ENCODE results near the gene SEBOX.
A peak's percentile ranks its signal among the peaks of the same experiment; 100 is the strongest.

The SEBOX gene

DNA sequence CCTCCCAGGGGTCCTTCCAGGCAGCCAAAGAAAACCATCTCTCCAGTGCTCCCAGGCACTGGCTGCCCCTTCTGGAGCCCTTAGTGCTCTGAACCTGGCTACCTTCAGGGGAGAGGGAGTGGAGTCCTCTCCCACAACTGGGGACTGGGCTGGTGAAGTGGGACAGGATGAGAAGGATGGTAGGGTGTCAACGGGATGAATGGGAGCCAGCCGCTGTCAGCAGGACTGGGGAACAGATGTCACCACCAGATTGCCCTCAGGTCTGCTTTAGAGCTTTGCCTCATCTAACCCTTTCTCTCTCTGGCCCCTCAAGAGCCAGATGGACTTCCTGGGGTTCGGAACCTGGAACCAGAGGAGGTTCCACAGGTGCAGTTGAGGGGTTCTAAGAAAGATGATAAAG, 488 bp upstream of the SEBOX start:
- H3K27ac ChIP-seq = no peak overlapping the region
- TF ChIP-seq, protein P1, sequence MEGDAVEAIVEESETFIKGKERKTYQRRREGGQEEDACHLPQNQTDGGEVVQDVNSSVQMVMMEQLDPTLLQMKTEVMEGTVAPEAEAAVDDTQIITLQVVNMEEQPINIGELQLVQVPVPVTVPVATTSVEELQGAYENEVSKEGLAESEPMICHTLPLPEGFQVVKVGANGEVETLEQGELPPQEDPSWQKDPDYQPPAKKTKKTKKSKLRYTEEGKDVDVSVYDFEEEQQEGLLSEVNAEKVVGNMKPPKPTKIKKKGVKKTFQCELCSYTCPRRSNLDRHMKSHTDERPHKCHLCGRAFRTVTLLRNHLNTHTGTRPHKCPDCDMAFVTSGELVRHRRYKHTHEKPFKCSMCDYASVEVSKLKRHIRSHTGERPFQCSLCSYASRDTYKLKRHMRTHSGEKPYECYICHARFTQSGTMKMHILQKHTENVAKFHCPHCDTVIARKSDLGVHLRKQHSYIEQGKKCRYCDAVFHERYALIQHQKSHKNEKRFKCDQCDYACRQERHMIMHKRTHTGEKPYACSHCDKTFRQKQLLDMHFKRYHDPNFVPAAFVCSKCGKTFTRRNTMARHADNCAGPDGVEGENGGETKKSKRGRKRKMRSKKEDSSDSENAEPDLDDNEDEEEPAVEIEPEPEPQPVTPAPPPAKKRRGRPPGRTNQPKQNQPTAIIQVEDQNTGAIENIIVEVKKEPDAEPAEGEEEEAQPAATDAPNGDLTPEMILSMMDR (conservative IDR thresholded peaks at IDR 0.05) = no peak

DNA sequence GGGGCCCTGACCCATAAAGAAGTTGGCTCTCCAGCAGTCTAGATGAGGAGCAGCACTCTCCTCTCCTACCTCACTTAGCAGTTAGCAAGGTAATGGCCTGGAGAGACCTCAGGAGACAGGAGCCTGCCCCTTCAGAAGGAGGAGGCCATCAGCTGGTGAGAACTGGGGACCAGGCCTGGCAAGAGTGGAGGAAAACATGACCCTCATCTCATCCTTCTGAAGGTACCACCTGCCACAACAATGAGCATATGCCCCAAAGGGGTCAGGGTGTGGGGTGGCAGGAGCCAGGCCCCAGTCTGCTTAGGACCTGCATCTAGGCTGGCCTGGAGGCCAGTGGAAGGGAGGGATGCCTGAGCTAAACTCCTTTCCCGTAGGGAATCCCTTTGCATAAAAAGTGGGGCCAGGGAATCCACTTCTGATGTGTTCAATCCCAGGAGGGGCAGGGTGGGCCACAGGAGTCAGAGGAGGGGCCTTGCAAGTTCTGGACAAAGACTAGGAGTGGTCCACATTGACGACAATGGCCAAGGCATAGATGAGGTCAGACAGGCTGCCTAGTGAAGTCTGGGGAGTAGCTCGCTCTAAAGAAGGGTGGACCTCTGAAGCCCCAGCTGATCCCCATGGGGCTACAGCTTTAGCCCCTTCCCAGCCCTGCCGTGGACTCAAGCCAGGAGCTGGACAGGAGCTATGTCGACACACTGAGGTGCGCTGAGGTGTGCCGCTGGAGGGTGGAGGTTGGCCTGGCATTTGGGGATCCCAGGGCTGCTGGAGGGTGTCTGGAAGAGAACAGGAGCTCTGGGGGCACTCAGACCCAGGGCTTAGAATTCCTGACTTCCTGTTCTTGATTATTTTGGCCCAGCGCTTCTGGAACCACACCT, 986 bp downstream of the SEBOX start:
- TF ChIP-seq, protein P1 (conservative IDR thresholded peaks at IDR 0.05) = no peak
- H3K27ac ChIP-seq = no peak overlapping the region

DNA sequence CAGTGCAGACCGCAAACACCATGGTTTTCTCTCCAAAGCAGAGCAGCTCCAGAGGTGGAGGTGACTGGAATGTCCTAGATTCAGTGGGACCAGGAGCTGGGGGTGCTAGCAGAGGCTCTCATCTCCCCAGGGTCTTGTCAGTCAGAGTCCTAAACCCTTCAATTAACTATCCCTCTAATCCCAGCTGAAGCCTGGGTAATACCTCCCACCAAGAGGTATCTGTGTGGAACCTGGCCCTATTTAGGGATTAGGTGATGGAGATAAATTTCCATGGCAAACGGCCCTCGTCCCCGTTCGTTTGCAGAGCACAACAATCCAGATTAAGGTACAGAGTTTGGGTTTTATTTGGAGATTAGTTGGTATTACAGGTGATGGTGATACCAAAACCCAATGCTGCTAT, 1.8 kb downstream of the SEBOX start:
- no peak overlapping the region for H3K27ac ChIP-seq
- TF ChIP-seq, protein P1 (conservative IDR thresholded peaks at IDR 0.05) = no peak

DNA sequence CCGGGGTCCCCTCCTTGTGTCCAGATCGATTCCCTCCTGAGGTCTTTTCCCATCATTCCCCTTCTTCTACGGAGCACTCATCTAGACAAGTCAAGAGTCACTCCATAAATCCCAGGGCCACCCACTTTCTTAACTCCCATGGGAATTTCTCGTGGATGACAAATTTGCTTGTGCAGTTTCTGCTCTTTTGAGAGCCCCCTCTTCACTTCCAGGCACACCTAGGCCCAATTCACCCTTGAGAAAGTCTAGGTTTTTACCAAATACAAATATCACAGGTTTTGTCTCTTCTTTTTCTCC, 7.2 kb downstream of the SEBOX start:
- TF ChIP-seq, protein P1 (conservative IDR thresholded peaks at IDR 0.05) = no peak
- H3K27ac ChIP-seq = peak overlapping the region; percentile 95

DNA sequence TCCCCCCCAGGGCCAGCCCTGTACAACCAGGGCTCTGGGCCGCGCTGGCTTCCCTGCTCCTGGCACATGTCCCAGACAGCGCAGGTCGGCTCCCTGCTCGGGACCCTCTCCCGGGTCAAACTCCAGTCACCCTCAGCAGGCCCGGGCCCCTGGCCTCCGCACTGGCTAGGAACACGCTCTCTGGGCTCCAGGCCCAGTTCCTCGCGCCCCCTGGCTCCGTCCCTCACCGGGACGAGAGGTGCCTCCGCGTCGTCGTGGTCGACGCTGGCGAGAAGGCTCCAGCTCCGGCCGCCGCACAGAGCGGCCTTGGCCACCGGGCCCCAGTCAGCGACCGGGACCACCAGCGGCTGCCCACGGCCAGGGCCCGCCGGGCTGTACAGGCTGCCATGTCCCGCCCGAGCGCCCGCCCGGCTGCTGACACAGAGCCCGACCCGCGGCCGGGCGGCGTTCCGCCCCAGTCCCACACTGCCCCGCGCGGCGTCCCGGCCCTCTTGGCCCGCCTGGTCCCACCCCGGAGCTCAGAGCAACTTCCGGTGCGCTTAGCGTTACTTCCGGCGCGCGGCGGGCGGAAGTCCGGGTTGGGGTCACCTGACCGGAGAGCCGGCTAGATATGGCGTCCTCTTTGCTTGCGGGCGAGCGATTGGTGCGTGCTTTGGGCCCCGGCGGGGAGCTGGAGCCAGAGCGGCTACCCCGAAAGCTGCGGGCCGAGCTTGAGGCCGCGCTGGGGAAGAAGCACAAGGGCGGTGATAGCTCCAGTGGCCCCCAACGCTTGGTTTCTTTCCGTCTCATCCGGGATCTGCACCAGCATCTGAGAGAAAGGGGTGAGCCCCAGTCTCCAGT, 7.7 kb downstream of the SEBOX start, which contains the start of gene POLDIP2:
Gene POLDIP2 (minus strand): TSS at position 467 of the 840 bp plus-strand sequence. CDS start 79 bp downstream, at position 388.
- TF ChIP-seq, protein P1 (conservative IDR thresholded peaks at IDR 0.05) = 0 out of 2 replicates have a peak, but pooled peaks have one; percentile 9
- H3K27ac ChIP-seq = peak within 1 kb of the TSS; percentile 95

DNA sequence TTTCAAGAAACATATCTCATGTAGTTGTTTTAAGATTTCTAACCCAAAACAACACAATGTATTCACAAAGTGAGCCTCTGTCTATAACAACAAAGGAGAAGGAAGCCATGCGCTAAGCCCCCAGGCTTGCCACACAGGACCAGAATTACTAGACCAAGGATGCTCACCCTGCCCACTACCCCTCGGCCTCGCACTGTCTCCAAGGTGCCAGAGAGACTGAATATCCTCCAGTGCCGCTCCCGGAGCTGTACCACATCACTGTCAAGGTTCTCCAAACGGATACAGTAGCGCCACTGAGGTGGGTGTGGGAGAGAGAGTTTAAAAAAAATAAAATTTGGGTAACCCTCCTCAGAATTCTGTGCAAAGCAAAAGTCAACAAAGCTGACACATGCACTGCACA, 14.7 kb downstream of the SEBOX start:
- no peak overlapping the region for H3K27ac ChIP-seq
- TF ChIP-seq, protein P1 (conservative IDR thresholded peaks at IDR 0.05) = no peak

DNA sequence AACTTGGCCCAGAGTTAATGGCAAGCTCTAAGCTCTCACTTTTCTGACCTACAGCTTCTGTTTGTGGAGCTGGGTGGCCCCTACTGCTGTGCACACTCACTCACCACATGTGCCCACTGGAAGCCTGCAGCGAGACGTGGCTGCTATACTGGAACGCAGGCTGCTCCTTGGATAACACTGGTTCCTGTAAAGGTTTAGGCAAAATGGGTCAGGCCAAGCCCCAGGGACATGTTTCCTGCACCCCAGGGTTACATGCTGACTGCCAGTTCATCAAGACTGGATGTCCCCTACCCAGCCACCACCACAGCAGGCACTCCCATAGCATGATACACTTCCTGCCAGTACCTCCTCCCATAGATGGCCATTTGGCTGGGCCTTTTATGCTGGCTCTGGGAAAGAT, 16.0 kb downstream of the SEBOX start:
- TF ChIP-seq, protein P1 (conservative IDR thresholded peaks at IDR 0.05) = no peak
- H3K27ac ChIP-seq = peak overlapping the region; percentile 77

Measured in VCaP (cell line).